KG1 (cell line): Measurements from ENCODE around the gene PIP4K2B.
A peak's percentile ranks its signal among the peaks of the same experiment; 100 is the strongest.

Experiments used
- DNase-seq: peaks from one replicate; lab custom pipeline; 2025; lab: John Stamatoyannopoulos, UW

PIP4K2B gene

DNA sequence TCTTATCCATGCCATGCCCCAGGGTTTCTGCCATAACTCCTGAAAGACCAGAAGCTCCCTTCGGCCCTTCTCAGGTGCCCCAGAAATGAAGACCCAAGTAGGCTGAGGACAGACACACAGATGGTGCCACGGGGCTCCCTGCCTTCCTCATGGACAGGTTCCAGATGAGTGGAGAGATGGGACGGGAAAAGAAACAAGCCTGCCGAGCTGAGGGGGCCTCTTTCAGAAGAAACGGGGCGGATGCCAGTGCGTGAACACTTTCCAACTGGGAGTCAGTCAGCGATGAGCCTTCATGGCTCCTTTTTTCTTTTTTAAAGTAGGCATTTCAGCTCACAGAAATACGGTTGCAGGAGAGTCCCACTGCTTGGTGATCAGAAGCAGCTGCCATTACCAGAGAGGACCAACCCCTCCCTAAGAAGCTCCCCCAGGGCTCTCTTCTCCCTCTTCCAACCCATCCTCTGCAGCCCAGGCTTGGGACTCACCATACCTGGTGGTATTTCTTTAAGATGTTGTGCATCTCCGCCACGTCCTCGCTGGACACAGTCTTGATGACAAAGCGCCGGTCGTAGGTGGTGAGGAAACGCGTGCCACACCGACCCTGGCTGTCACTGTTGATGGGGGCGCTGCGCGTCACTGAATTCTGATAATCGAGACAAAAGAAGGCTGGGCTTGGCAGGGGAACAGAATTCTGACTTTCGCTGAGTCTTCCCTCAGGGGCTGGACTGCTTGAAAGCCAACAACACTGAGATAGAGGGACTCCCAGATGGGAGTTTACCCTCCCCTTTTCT is 19.2 kb downstream of the PIP4K2B start:
- no peak for DNase-seq

DNA sequence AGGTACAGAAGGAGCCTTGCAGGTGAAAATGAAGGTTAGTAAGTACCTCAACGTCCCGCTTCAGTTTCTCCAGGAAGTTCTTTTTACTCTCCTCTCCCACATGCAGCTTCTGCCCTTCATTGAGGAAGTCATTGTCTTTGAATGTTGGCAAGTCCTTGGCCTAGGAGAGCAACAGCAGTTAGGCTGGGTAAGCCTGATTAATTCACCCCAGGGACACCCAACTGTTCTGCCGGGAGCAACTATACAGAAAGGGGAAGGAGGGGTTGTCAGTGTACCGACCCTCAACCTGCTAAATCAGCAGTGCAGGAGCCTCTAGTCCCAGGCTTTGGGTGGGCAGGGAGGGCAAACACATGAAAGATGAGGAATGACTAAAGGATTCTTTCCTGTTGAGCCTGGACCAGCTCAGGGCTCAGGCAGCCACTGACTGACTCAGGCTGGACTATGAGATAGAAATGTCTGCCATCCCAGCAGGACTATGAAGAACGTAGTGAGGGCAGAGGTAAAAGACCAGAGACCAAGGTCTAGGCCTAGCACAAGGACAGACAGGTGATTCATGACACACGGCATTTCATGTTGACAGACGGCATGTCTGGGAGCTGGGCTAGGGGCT is 21.6 kb downstream of the PIP4K2B start:
- no peak for DNase-seq

DNA sequence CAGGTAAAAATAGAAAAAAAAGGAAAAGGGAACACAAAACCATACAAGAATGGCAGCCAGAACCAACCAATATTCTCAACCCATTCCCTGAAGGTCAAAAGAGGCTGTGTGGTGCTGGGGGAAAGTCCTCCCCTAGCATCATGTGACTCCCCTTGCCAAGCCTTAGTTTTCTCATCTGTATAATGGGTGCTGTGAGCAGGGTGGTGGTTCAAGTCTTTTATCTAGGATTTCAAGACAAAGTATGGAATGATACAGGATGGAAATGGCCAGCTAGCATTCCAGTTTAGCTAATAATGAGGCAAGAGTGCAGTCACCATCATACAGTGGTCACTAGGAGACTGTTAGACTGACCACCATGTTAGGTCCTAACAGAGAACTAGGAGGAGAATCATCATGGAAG is 26.1 kb downstream of the PIP4K2B start:
- DNase-seq, result no peak

DNA sequence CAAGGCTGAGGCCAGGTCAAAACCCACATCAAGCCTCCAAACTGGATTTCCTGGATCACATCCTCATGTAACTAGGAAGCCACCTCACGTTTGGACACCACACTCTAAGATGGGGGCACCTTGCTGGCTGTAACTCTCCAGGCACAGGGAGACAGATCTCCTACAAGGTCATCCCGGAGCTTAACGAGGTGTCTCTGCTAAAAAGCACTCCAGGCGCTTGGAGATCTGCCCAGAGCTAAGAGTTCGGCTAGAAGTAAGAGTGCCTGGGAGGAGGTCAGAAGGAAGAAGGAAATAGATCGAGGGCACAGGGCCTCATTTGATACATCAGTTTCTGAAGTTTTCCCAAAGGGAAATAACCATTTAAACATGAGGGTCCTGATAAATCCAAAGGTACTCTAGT is 30.9 kb downstream of the PIP4K2B start:
- no peak for DNase-seq

DNA sequence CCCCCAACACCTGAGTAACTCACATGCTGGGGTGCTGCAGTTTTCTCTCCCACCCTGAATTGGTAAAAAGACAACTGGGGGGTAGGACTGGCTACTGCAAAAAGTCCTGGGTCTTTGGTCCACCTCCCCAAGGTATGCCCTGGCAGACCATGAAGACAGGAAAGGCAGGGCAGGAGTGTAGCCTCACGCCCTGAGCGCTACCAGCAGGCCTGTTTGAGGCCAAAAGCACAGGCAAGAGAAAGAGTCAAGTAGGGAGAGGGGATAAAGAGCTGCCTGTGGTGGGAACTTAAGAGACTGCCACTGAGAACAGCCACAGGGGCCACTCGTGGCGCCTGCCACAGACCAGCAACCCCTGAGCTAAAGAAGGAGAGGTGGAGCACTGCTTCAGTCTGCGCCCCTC is 33.0 kb downstream of the PIP4K2B start:
- DNase-seq, result no peak

DNA sequence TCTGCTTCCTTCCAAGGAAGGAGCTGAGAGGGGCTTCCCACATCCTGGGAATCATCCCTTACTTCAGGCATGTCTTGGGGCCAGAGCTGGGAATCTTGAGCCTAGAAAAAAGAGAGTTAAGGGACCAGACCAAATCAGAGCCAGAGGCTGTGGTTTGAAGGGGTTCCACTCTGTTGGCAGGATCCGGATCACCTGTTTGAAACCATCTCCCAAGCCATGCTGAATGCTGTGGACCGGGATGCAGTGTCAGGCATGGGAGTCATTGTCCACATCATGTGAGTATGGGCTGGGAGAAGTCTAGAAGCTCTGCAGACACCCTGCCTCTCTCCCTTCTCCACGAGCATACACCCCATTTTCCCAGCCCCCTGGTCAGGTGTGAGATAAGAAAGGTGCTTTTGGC is 37.1 kb downstream of the PIP4K2B start:
- no peak for DNase-seq

DNA sequence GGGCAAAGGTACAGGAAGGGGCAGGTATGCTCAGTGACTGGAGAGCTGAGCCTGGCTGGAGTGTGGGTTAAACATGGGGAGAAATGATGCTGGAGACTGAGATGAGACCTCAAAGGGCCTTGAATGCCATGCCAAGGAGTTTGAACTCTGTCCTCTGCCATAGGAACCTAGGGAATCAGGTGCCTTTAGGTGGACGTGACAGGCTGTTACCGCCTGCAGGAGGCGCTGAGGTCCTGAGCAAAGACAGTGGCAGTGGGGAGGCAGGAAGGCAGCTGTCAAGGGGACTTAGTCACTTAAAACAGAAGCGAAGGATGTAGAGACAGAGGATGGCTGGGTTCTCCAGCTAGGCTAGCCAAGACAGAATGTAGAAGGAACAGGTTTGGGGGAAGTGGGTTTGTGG is 37.7 kb downstream of the PIP4K2B start:
- DNase-seq, result no peak

DNA sequence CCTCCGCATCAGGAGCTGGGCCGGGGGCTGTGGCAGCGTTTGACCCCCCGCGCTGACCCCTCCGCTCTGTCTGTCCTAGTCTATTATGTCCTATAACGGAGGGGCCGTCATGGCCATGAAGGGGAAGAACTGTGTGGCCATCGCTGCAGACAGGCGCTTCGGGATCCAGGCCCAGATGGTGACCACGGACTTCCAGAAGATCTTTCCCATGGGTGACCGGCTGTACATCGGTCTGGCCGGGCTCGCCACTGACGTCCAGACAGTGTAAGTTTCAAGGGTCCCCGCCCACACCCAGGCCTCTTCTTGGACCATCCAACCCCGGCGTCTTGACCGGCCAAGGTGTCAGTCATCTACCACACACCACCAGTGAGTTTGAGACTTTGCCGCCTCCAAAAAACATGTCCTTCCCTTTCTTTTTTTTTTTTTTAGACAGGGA is 46.3 kb downstream of the PIP4K2B start:
- DNase-seq, result no peak

DNA sequence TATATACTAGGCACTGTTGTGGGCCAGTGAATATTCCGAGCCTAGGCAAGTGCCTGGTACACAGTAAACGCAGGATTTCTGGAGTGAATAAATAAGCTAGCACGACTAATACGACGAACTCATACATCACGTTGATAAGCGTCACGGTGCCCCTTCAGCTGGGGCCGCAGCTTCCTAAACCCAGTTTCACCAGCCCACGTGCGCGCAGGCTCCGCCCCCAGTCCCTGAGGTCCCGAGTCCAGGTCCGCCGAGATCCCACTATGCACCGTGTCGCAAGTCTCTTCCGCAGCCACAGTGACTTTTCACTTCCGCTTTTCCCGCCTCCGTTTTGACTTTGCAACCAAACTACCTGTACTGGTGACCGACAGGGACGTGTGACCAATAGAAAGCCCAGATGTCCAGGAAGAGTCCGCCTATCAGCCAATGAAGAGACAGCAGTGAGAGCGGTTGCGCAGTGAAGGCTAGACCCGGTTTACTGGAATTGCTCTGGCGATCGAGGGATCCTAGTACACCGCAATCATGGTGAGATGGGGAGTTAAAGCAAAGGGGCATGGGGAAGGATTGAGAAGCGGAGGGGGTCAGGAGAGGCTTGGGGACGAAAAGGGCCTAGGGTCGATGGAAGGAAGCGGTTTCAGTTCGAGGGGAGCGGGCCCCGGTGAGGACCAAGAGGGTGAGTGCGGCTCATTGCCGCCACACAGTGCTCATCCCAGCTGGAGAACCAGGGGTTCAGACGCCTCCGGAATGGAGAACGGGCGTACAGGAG is 46.9 kb downstream of the PIP4K2B start, which contains the start of gene PSMB3:
TSS of gene PSMB3 (plus strand) at position 434 of the 763 bp plus-strand sequence. CDS start at position 520, 86 bp downstream.
- peak; percentile 97 for DNase-seq

DNA sequence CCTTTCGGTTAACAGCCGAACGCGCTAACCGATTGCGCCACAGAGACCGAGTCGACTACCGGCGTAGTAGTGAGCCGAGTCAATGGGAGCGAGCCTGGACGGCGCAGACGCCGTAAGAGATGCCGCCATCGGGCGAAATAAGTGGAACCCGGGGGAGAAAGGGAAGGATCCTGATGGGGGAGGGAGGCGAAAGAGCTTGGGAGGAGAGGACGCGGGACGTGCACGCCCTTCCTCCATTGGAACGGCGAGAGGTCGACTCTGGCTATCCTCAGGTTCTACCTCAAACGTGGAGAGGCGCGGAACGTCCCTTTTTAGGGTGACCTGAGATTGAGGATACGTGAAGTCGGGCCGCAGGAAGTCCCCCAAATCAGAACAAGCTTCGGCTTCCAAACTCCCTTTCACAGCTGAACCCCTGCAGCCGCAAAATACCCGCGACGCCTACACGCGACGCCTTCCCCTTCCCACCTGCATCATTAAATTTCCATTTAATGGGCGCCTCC is 47.5 kb downstream of the PIP4K2B start:
- DNase-seq, result peak; percentile 84

DNA sequence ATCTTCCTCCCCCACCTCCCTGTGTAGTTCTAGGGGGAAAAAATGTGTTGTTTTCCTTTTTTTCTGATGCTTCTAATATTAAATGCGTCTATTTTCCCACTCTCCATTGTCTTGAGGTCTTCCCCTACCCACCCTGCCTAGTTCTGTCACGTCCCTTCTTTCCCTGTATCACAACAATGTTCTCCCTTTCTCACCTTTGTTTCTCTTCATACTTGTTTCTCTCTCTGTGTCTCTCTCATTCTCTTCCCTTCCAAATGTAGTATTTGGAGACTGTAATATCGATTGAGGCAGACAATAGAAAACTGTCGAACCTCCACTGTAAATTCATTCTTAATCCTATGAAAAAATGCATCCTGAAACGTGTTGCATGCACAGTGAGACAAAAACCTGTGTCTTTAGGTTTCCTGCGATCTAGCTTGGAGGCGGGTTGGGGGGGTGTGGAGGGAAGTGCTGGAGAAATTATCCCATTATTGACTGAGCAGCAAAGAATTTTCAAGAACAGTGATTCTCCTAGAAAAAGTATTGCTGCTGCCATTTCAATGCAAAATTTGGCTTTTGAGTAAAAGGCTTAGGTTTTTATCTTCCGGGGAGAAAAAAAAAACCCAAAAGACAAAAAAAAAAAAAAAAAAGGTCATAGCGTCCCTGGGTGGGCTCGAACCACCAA is 48.1 kb downstream of the PIP4K2B start:
- DNase-seq, result no peak

DNA sequence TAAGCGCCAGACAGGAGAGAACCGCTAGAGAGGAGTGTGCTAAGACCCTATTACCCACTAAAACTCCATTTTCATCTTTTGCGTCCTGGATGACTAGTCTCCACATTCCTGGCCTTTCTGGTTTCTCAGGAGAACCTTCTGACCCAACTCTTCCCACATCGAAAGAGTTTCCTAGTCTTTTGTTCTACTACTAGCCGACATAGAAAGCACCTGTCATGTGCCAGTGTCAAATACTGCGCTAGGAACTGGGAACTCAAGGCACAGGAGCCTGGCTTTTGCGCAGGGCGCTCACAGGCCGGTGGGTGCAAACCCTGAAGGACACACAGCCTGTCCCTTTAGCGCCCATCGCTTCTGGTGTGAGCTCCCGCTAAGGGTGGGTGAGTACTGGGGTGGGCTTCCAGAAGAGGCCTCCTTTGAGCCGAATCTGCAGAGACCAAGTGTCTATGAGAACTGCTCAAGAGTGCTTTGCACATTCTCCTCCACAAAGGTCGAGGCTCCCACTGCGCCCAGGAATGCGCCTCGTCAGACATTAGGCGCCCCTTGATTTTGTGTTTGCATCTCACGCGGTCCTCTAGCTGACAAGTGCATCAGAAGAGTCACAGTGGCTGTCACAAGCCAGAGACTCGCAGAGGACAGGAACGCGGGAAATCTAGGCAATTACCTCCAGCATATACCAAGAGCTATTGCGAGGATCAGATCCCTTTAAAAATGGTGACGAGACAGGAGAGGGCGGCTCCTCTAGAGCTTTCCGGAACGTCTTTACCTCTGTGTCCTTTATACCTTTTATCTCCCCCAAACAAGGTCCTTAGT is 48.8 kb downstream of the PIP4K2B start:
- no peak for DNase-seq

DNA sequence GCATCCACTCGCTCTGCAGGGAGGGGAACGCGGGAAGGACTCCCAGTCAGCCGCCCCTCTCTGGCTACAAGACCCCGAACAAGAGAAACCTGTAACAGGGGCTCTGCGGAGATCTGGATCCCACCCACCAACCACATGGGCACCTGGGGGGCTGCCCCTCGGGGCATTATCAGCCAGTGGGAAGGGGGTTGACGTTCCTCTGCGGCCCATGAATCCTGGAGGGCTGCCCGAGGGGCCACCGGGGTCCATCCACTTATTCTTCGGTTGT is 49.4 kb downstream of the PIP4K2B start:
- no peak for DNase-seq

DNA sequence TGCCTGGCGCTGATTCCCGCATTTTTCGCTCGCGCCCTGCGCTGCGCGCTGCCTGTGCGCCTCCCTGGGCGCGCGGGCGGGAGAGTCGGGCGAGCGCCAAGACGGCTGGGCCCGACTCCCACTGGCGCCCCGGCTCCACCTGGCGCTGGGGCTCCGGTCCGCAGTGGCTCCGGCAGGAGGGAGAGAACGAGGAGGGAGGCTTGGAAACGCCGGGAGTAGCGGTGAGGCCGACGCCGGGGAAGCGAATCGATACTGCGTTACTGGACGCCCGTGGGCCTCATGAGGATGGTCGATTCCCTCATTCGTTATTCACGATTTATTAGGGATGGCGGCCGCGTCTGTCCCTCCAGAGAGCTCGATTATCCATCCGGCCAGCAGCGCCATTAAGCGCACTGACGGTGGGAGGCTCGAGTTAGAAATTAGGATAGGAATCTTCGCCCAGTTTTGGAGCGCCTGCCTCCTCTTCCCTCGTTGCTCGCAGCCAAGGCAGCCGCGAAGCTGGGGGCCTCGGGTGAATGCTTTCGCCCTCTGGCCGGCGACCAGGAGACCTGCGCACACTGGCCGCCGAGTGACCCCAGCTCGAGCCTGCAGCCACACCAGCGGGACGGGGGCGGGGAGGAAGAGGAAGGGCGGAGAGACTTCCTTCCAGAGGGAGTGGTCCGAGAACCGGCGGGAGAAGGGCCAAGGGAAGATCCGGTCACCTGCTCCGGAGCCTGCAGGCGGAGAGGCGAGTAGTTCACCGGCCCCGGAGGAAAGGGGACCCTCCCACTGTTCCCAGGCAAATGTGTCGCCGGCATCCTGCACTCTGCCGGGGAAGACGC is 49.9 kb downstream of the PIP4K2B start:
- no peak for DNase-seq

DNA sequence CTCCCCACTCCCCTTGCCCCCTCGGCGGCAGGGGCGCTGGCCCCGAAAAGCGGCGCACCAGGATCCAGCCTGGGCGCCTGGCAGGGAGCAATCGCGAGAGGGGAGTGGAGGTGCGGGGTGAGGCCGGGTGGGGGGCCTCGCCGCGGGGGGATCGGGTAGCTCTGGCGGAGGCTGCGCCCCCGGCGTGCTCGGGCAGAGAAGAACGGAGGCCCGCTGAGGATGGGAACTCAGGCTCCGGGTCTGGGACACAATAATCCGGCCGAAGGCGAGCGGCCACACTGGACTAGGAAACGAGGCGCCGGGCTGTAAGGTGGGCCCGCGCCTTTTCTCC is 50.5 kb downstream of the PIP4K2B start:
- DNase-seq, result no peak

DNA sequence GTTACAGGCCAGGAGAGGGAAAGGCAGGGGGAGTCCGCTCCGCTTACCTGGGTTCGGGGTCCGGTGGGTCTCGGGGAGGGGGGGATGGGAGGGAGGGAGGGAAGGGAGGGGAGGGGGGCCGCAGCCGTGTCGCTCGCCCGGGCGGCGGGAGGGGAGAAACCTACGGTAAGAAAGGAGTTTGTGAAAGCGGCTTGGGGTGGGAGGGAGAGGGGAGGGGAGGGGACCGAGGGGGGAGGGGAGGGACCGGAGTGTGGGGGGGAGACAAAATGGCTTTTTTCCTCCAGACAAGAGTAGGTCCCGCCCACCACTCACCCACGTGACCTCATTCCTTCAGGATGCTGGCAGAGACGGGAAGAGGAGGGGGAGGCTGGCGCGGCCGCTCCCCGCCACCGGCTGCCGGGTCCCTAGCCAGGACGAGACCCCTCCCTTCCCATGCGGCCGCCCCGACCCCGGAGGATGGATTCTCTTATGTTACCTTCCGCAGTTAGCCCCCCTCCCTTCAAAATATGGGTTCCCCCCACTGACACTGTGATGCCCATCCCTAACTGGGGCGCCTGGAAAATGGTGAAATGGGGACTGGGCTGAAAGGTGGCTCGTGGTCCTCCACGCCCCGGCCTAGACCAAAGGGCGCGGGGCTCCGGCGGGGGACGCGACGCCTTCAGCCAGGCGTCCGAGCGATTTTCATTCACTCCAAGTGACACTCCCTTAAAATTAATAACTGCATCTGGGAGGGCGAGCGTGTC is 51.0 kb downstream of the PIP4K2B start, which contains the start of gene PCGF2:
TSS of gene PCGF2 (minus strand) at position 188 of the 743 bp plus-strand sequence. CDS start 7,934 bp downstream, outside the sequence.
- no peak for DNase-seq

DNA sequence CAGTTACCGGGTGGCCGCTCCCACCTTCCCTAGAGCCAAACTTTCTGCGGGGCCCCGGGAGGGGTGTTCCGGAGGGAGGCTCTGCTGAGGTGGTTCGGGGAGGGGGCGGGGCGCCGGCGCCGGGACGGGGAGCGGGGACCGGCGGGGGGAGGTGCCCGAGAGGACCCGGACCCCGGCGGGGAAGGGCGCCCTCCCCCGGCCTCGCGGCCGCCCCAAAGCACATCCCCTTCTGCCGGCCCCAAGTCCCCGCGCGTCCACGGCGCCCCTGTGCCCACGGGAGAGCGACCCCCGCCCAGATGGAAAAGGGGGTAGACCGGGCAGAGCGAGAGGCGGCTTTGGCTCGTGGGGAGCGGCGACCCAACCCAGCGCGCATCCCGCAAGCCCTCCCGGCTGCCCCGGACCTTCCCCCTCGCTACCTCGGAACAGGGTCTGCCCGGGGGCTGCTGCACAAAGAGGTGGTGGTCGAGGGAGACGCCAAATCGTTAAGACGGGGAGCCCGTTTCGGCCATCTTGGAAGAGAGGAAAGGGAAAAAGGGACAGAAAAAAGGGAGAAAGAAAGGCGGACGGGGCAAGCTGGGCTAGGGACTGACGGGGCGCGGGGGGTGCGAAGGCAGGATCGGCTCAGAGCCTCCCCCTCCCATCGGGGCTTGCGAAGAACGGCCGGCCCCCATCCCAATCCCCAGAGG is 51.8 kb downstream of the PIP4K2B start:
- no peak for DNase-seq

DNA sequence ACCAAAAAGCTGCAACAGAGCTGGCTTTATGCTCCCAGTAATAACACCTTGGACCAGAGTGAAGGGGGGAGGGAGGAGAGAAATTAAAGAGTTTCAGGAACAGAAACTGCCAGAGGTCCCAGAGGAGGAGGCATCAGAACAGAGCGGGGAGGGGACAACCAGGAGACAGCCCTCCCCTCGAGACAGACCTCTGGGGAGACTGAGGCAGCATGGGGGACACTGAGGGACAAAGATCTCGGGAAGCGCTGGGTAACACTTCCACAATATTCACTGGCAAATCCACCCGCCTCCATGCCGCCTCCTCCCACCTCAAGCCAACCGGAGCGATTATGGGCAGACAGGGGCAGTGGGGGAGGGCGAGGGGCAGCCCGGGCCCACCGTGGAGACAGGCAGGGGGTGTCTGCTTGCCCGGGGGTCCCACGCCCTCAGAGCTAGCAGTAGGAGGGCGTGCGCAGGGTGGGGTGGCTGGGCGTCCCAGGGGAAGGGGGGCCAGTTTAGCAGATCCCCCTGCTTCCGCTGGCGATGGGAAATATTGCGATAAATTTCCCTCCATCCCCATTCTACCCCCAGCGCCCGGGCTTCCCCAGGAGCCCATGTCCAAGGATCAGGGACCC is 52.4 kb downstream of the PIP4K2B start:
- no peak for DNase-seq
